Hepatocyte (in vitro differentiated cells): ENCODE data around the gene PAPPA. TPM values are rescaled to one million over a fixed set of nuclear protein-coding genes. Genes with fewer than 3 reads are reported as not detected.

Source experiments
- DNase-seq: peaks from one replicate; pipeline ENCODE4 v3.0.0-alpha.2; 2016; ENCODE audit warnings: low spot score
- H2AFZ ChIP-seq: fragments of 200-600 bp; sonication (generic); 2 replicates; pipeline ENCODE4 v1.6.0; 2016; ENCODE audit warnings: antibody characterized with exemption, mild to moderate bottlenecking
- H3K27ac ChIP-seq: fragments of 200-600 bp; sonication (generic); 2 replicates; pipeline ENCODE4 v1.5.1; 2016; ENCODE audit warnings: mild to moderate bottlenecking
- H3K27me3 ChIP-seq: fragments of 200-600 bp; sonication (generic); 2 replicates; pipeline ENCODE4 v1.6.1; 2016
- H3K36me3 ChIP-seq: fragments of 200-600 bp; sonication (generic); replicated peaks from 2 replicates; pipeline ENCODE4 v1.5.1; 2016; ENCODE audit warnings: low read depth; ENCODE audit not compliant: insufficient read depth
- H3K4me1 ChIP-seq: fragments of 200-600 bp; sonication (generic); 2 replicates; pipeline ENCODE4 v1.5.1; 2016; ENCODE audit warnings: mild to moderate bottlenecking, moderate library complexity; ENCODE audit not compliant: insufficient read depth
- H3K4me2 ChIP-seq: fragments of 200-600 bp; sonication (generic); 2 replicates; pipeline ENCODE4 v1.6.0; 2016
- H3K4me3 ChIP-seq: fragments of 200-600 bp; sonication (generic); 2 replicates; pipeline ENCODE4 v1.5.1; 2016; ENCODE audit warnings: mild to moderate bottlenecking
- H3K79me2 ChIP-seq: fragments of 200-600 bp; sonication (generic); 2 replicates; pipeline ENCODE4 v1.6.0; 2017; ENCODE audit warnings: mild to moderate bottlenecking
- H3K9me2 ChIP-seq: fragments of 200-600 bp; sonication (generic); replicated peaks from 2 replicates; pipeline ENCODE4 v1.6.0; 2017; ENCODE audit warnings: mild to moderate bottlenecking; ENCODE audit not compliant: insufficient read depth
- H3K9me3 ChIP-seq: fragments of 200-600 bp; sonication (generic); 2 replicates; pipeline ENCODE4 v1.5.1; 2016; ENCODE audit warnings: low read depth, mild to moderate bottlenecking
- H4K20me1 ChIP-seq: fragments of 200-600 bp; sonication (generic); 2 replicates; pipeline ENCODE4 v1.6.0; 2016; ENCODE audit warnings: mild to moderate bottlenecking; ENCODE audit not compliant: insufficient read depth, poor library complexity, severe bottlenecking
- CTCF ChIP-seq: fragments of 200-600 bp; sonication (generic); IDR thresholded peaks from 2 replicates; pipeline ENCODE4 v1.5.1; 2016; ENCODE audit warnings: antibody characterized with exemption, mild to moderate bottlenecking; ENCODE audit not compliant: poor library complexity
- EZH2 ChIP-seq: fragments of 200-600 bp; sonication (generic); IDR thresholded peaks from 2 replicates; pipeline ENCODE4 v1.6.1; 2016; ENCODE audit warnings: antibody characterized with exemption, mild to moderate bottlenecking, borderline replicate concordance
- EZH2phosphoT487 ChIP-seq: fragments of 200-600 bp; sonication (generic); IDR thresholded peaks from one replicate; pipeline ENCODE4 v1.6.1; 2018; ENCODE audit warnings: antibody characterized with exemption, mild to moderate bottlenecking, low read depth, moderate library complexity; ENCODE audit not compliant: unreplicated experiment, severe bottlenecking
- WGBS: methylation state at CpG from one replicate; pipeline ENCODE4 v1.1.6; 2016; ENCODE audit warnings: low lambda C conversion rate; ENCODE audit errors: missing lambda C conversion rate; 5-methylcytosine and 5-hydroxymethylcytosine counted together
- polyA plus RNA-seq: library from polyadenylated mRNA; unstranded; fragments of >200 nt; fragmentation: Nextera tagmentation; extraction: Ambion mirVana; gene quantifications from 2 replicates; pipeline ENCODE4 v1.2.1, GENCODE V29; 2016
- total RNA-seq: library from RNA; depleted of rRNA; stranded (reverse); fragments of >200 nt; gene quantifications from 2 replicates; pipeline ENCODE4 v1.2.3, GENCODE V29; 2014

PAPPA gene
- total and polyA plus RNA-seq, 2 experiments from 2014 or later: 2.8 to 12.3 TPM

GRCh38 chr9:116383936-116384335, 230.3 kb downstream of the PAPPA start:
- Histone ChIP-seq H3K4me1 (no peaks in the 10 kb centered on the region), H3K9me3 (no peaks in the 10 kb centered on the region), H3K27ac (no peak overlapping the region), H2AFZ (no peak overlapping the region), H4K20me1 (no peaks in the 10 kb centered on the region), H3K4me2 (no peak overlapping the region), H3K9me2 (no peaks in the 10 kb centered on the region), H3K79me2 (no peaks in the 10 kb centered on the region), H3K4me3 (no peak overlapping the region), H3K27me3 (no peaks in the 10 kb centered on the region), H3K36me3 (no peaks in the 10 kb centered on the region)
- WGBS: 44% methylated on average over 4 of the region's 4 CpGs
- no peak for DNase-seq
- TF ChIP-seq EZH2phosphoT487 (no peak), CTCF (no peak), EZH2 (no peak)

- Histone ChIP-seq H3K79me2 (no peaks in the 10 kb centered on the region), H3K4me3 (no peak overlapping the region), H3K9me3 (no peaks in the 10 kb centered on the region), H3K27ac (no peak overlapping the region), H3K36me3 (no peaks in the 10 kb centered on the region), H3K9me2 (no peaks in the 10 kb centered on the region), H2AFZ (no peak overlapping the region), H3K4me1 (no peaks in the 10 kb centered on the region), H3K4me2 (no peak overlapping the region), H3K27me3 (no peaks in the 10 kb centered on the region), H4K20me1 (no peaks in the 10 kb centered on the region)
- 77% methylated on average over 6 of the region's 6 CpGs for WGBS
- no peak for TF ChIP-seq CTCF
- no peak for TF ChIP-seq EZH2phosphoT487
- TF ChIP-seq EZH2: no peak
- no peak for DNase-seq
Observed at GRCh38 chr9:116387934-116388698, 234.5 kb downstream of the PAPPA start.

- H3K4me3 ChIP-seq: no peak overlapping the region
- TF ChIP-seq EZH2phosphoT487: no peak
- no peak for TF ChIP-seq EZH2
- TF ChIP-seq CTCF: no peak
- DNase-seq: no peak
- no peak overlapping the region for H2AFZ ChIP-seq
- 65% methylated on average over 1 of the region's 1 CpG for WGBS
- H3K36me3 ChIP-seq: no peaks in the 10 kb centered on the region
- no peaks in the 10 kb centered on the region for H3K79me2 ChIP-seq
- H3K9me2 ChIP-seq: no peaks in the 10 kb centered on the region
- H3K27ac ChIP-seq: no peak overlapping the region
- H4K20me1 ChIP-seq: no peaks in the 10 kb centered on the region
- no peaks in the 10 kb centered on the region for H3K4me1 ChIP-seq
- no peak overlapping the region for H3K4me2 ChIP-seq
- no peaks in the 10 kb centered on the region for H3K27me3 ChIP-seq
- no peaks in the 10 kb centered on the region for H3K9me3 ChIP-seq
Observed at GRCh38 chr9:116389541-116390302, 236.1 kb downstream of the PAPPA start.
